Kidney epithelial cell (primary cell): ENCODE measurements around the gene HSPB9. TPM values are rescaled to one million over a fixed set of nuclear protein-coding genes. Genes with fewer than 3 reads are reported as not detected.
"Not testable (repeated sequence)": the region's sequence is repeated elsewhere in the genome, so short reads cannot be mapped to it uniquely, and the experiment has no call there.

Source experiments
- DNase-seq: peaks from one replicate; pipeline ENCODE4 v3.0.0-alpha.2; 2010; ENCODE audit warnings: low read depth
- H3K27me3 ChIP-seq: 2 replicates; pipeline ENCODE4 v1.6.0; 2011; ENCODE audit warnings: low read length; ENCODE audit not compliant: control insufficient read depth, insufficient read depth
- H3K36me3 ChIP-seq: 2 replicates; pipeline ENCODE4 v1.5.1; 2011; ENCODE audit warnings: low read length; ENCODE audit not compliant: control insufficient read depth, insufficient read depth
- H3K4me3 ChIP-seq: 2 replicates; pipeline ENCODE4 v1.5.1; 2011; ENCODE audit warnings: low read depth, mild to moderate bottlenecking, control low read depth, low read length
- CTCF ChIP-seq: IDR thresholded peaks from 2 replicates; pipeline ENCODE4 v1.5.1; 2011; ENCODE audit warnings: mild to moderate bottlenecking, moderate library complexity, low read length, control low read depth, inconsistent platforms; ENCODE audit not compliant: insufficient read depth, poor library complexity, severe bottlenecking
- total RNA-seq: library from RNA; depleted of rRNA; stranded (reverse); fragments of >200 nt; gene quantifications from 2 replicates; pipeline ENCODE4 v1.2.3, GENCODE V29; 2015

HSPB9 gene
- total RNA-seq, 1 donor from 2014 or later: not detected

- Histone ChIP-seq H3K4me3 (no peak overlapping the region), H3K27me3 (no peaks in the 10 kb centered on the region), H3K36me3 (no peaks in the 10 kb centered on the region)
- DNase-seq: no peak
- no peak for TF ChIP-seq CTCF
These were observed 18.8 kb downstream of the HSPB9 start for GRCh38 chr17:42141382-42141781.

GRCh38 chr17:42142371-42142896, 19.8 kb downstream of the HSPB9 start:
- no peak for DNase-seq
- TF ChIP-seq CTCF: no peak
- Histone ChIP-seq H3K4me3 (no peak overlapping the region), H3K36me3 (no peaks in the 10 kb centered on the region), H3K27me3 (no peaks in the 10 kb centered on the region)

GRCh38 chr17:42143138-42143537, 20.5 kb downstream of the HSPB9 start:
- H3K36me3 ChIP-seq, H3K4me3 ChIP-seq, H3K27me3 ChIP-seq, DNase-seq: not testable (repeated sequence)

GRCh38 chr17:42146911-42147607, 24.5 kb downstream of the HSPB9 start:
- no peak overlapping the region for H3K4me3 ChIP-seq
- no peak for TF ChIP-seq CTCF
- no peaks in the 10 kb centered on the region for H3K36me3 ChIP-seq
- H3K27me3 ChIP-seq: no peaks in the 10 kb centered on the region
- DNase-seq: no peak

GRCh38 chr17:42153919-42154742, 31.5 kb downstream of the HSPB9 start:
- DNase-seq: no peak
- Histone ChIP-seq H3K4me3 (peak overlapping the region; percentile 100), H3K36me3 (no peaks in the 10 kb centered on the region), H3K27me3 (no peaks in the 10 kb centered on the region)
- no peak for TF ChIP-seq CTCF

GRCh38 chr17:42155614-42156045, 33.0 kb downstream of the HSPB9 start:
- no peaks in the 10 kb centered on the region for H3K27me3 ChIP-seq
- no peak for DNase-seq
- no peaks in the 10 kb centered on the region for H3K36me3 ChIP-seq
- H3K4me3 ChIP-seq: peak overlapping the region; percentile 50
- no peak for TF ChIP-seq CTCF
